HepG2 (cell line): Measurements from ENCODE around the gene DEFB125. TPM values are rescaled to one million over a fixed set of nuclear protein-coding genes. Genes with fewer than 3 reads are reported as not detected.

Experiments used
- ATRX ChIP-seq: sonication (generic); formaldehyde crosslinking; IDR thresholded peaks from 2 replicates; pipeline ENCODE4 v1.4.0; 2020; ENCODE audit warnings: missing genetic modification reagents, borderline replicate concordance
- BRCA1 ChIP-seq: sonication (generic); formaldehyde crosslinking; IDR thresholded peaks from 2 replicates; pipeline ENCODE4 v1.4.0; 2020; ENCODE audit warnings: missing genetic modification reagents
- CBFB ChIP-seq: sonication (generic); formaldehyde crosslinking; IDR thresholded peaks from 2 replicates; pipeline ENCODE4 v1.4.0; 2020; ENCODE audit warnings: missing genetic modification reagents
- CBX2 ChIP-seq, 2 experiments: fragments of 200-600 bp in 1 of 2; sonication (generic); formaldehyde crosslinking in 1 of 2; IDR thresholded peaks; 2 replicates each; pipeline versions ENCODE4 v1.7.0 to v1.8.1; 2018 to 2022; ENCODE audit warnings: low read depth in 2 of 2, low read length in 1 of 2, mild to moderate bottlenecking in 1 of 2, missing genetic modification reagents in 1 of 2
- ELF1 ChIP-seq: sonication (generic); formaldehyde crosslinking; IDR thresholded peaks from 2 replicates; pipeline ENCODE4 v1.4.0; 2020; ENCODE audit warnings: missing genetic modification reagents
- EP300 ChIP-seq, 3 experiments: sonication (generic) in 1 of 3; formaldehyde crosslinking in 1 of 3; IDR thresholded peaks; 2 replicates each; pipeline versions ENCODE4 v1.5.1 to v1.6.1; 2011 to 2020; ENCODE audit warnings: low read depth in 2 of 3, low read length in 2 of 3, borderline replicate concordance in 1 of 3, improper control_type of control experiment in 1 of 3, mild to moderate bottlenecking in 1 of 3, missing genetic modification reagents in 1 of 3, moderate library complexity in 1 of 3
- FOSL2 ChIP-seq: sonication (generic); formaldehyde crosslinking; IDR thresholded peaks from 2 replicates; pipeline ENCODE4 v1.4.0; 2020; ENCODE audit warnings: missing genetic modification reagents
- FOXA1 ChIP-seq, 2 experiments: fragments of 450-650 bp in 1 of 2; sonication (generic) in 1 of 2; formaldehyde crosslinking in 1 of 2; IDR thresholded peaks; 2 replicates each; pipeline versions ENCODE4 v1.4.0 to v1.6.1; 2016 to 2020; ENCODE audit warnings: missing genetic modification reagents in 1 of 2
- FOXO1 ChIP-seq: sonication (generic); formaldehyde crosslinking; IDR thresholded peaks from 2 replicates; pipeline ENCODE4 v1.4.0; 2020; ENCODE audit warnings: missing genetic modification reagents
- FOXP1 ChIP-seq, 2 experiments: fragments of 450-650 bp in 1 of 2; IDR thresholded peaks; 2 replicates each; pipeline ENCODE4 v1.6.1; 2017 to 2018; ENCODE audit warnings: antibody characterized with exemption in 1 of 2
- KAT2B ChIP-seq: fragments of 150-350 bp; IDR thresholded peaks from 2 replicates; pipeline ENCODE4 v1.6.1; 2014; ENCODE audit warnings: low read depth, low read length, borderline replicate concordance
- PITX1 ChIP-seq: sonication (generic); formaldehyde crosslinking; IDR thresholded peaks from 2 replicates; pipeline ENCODE4 v1.5.1; 2020; ENCODE audit warnings: mild to moderate bottlenecking, missing genetic modification reagents
- SOX5 ChIP-seq: IDR thresholded peaks from 2 replicates; pipeline ENCODE4 v1.6.1; 2016; ENCODE audit warnings: borderline replicate concordance
- SRSF9 ChIP-seq: fragments of 200-400 bp; formaldehyde crosslinking; IDR thresholded peaks from 2 replicates; pipeline ENCODE4 v1.6.1; 2018; ENCODE audit warnings: borderline replicate concordance, mild to moderate bottlenecking, low read depth, low read length; ENCODE audit not compliant: insufficient read depth, poor library complexity, severe bottlenecking
- TARDBP ChIP-seq: sonication (generic); formaldehyde crosslinking; IDR thresholded peaks from 2 replicates; pipeline ENCODE4 v1.8.0; 2022; ENCODE audit warnings: mild to moderate bottlenecking, missing genetic modification reagents
- THAP11 ChIP-seq: IDR thresholded peaks from 2 replicates; pipeline ENCODE4 v1.6.1; 2016; ENCODE audit warnings: missing biosample characterization, missing genetic modification reagents
- TRIM24 ChIP-seq: sonication (generic); formaldehyde crosslinking; IDR thresholded peaks from 2 replicates; pipeline ENCODE4 v1.8.0; 2022; ENCODE audit warnings: mild to moderate bottlenecking, missing genetic modification reagents
- U2AF2 ChIP-seq: fragments of 200-400 bp; formaldehyde crosslinking; IDR thresholded peaks from 2 replicates; pipeline ENCODE4 v1.6.1; 2017; ENCODE audit warnings: low read depth, mild to moderate bottlenecking, low read length
- ZMAT3 ChIP-seq: sonication (generic); formaldehyde crosslinking; conservative IDR thresholded peaks from 2 replicates; pipeline ENCODE4 v1.7.0; 2021; ENCODE audit warnings: missing genetic modification reagents
- ZMYM4 ChIP-seq: sonication (generic); formaldehyde crosslinking; IDR thresholded peaks from 2 replicates; pipeline ENCODE4 v1.8.1; 2023; ENCODE audit warnings: mild to moderate bottlenecking, missing genetic modification reagents
- ZNF205 ChIP-seq: IDR thresholded peaks from 2 replicates; pipeline ENCODE4 v1.6.1; 2018; ENCODE audit warnings: missing biosample characterization, missing genetic modification reagents
- ZNF263 ChIP-seq: sonication (generic); formaldehyde crosslinking; IDR thresholded peaks from 2 replicates; pipeline ENCODE4 v1.4.0; 2020; ENCODE audit warnings: missing genetic modification reagents
- ZNF335 ChIP-seq: sonication (generic); formaldehyde crosslinking; IDR thresholded peaks from 2 replicates; pipeline ENCODE4 v1.4.0; 2020; ENCODE audit warnings: missing genetic modification reagents
- ZNF430 ChIP-seq: sonication (generic); formaldehyde crosslinking; IDR thresholded peaks from 2 replicates; pipeline ENCODE4 v1.9.0; 2021; ENCODE audit warnings: mild to moderate bottlenecking, missing genetic modification reagents
- ZNF550 ChIP-seq: sonication (generic); formaldehyde crosslinking; IDR thresholded peaks from 2 replicates; pipeline ENCODE4 v1.4.0; 2020; ENCODE audit warnings: mild to moderate bottlenecking, missing genetic modification reagents, borderline replicate concordance
- ZNF589 ChIP-seq: sonication (generic); formaldehyde crosslinking; conservative IDR thresholded peaks from 2 replicates; pipeline ENCODE4 v1.8.0; 2022; ENCODE audit warnings: mild to moderate bottlenecking, moderate library complexity, missing genetic modification reagents
- ZNF619 ChIP-seq: sonication (generic); formaldehyde crosslinking; IDR thresholded peaks from 2 replicates; pipeline ENCODE4 v1.4.0; 2020; ENCODE audit warnings: mild to moderate bottlenecking, missing genetic modification reagents
- ZNF788 ChIP-seq: sonication (generic); formaldehyde crosslinking; IDR thresholded peaks from 2 replicates; pipeline ENCODE4 v1.5.0; 2020; ENCODE audit warnings: mild to moderate bottlenecking, missing genetic modification reagents, borderline replicate concordance
- ZNF891 ChIP-seq: sonication (generic); formaldehyde crosslinking; IDR thresholded peaks from 2 replicates; pipeline ENCODE4 v1.5.0; 2020; ENCODE audit warnings: mild to moderate bottlenecking, missing genetic modification reagents
- polyA plus RNA-seq, 8 experiments: library from polyadenylated mRNA; depleted of rRNA in 3 of 8; stranded (reverse) in 7 of 8; unstranded in 1 of 8; fragments of >200 nt; fragmentation: Illumina TruSeq in 4 of 8; extraction: Trizol in 4 of 8; gene quantifications; 2 replicates each; pipeline versions ENCODE4 v1.2.1 to v1.2.3, GENCODE V29; 2011 to 2016; ENCODE audit warnings: low read depth in 4 of 8, missing spikeins in 1 of 8, mixed read lengths in 1 of 8; ENCODE audit not compliant: insufficient read depth in 1 of 8
- total RNA-seq, 5 experiments: library from RNA; depleted of rRNA; stranded (reverse); fragments of >200 nt; fragmentation: Illumina TruSeq; extraction: Trizol; gene quantifications; 2 replicates each; pipeline ENCODE4 v1.2.3, GENCODE V29; 2016; ENCODE audit warnings: low read depth in 1 of 5
- TF ChIP-seq, protein P1 (sequence below): sonication (generic); formaldehyde crosslinking; IDR thresholded peaks from 2 replicates; pipeline ENCODE4 v1.5.0; 2020; ENCODE audit warnings: missing genetic modification reagents

DEFB125 gene
- total and polyA plus RNA-seq, 2 of the 13 experiments (the other 11 are each of a cell fraction or from before 2014, with no cell fraction given), result not detected

DNA sequence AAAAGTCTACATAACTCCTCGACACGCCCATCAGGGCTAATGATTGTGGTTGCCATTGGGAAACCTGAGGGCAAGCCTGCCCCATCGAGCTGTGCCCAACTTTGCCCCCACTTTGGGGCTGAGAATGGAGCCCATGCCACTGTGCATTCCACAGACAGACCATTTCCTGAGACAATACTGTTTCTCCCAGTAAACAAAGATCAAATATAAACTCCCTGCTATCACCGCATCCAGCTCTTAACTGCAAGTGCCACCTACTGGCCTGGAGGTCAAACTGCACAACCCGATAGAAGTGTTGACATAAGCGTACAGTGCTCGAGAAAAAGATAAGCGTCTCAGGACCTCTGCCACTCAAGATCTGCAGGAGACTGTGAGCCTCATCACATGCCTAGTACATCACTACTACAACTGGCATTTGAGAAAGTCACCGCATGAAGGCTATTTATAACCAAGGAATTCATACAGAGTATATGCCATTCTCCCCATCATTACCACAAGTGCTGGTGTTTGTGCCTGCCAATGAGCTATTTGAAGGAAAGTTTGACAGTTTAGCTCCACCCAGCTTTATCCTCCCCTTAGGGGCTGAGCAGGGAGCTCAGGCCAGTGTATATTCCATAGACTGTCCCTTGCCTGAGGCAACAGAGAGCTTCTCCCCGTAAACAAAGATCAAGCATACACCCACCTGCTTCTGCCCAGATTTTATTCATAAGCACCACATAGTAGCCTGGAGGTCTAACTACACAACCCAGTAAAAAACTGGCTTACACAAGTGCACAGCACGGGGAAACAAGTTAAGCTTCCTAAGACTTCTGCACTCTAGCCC, 50.4 kb downstream of the DEFB125 start (continued):
- TF ChIP-seq CBFB (CRISPR knock-in tag) (0 out of 2 replicates have a peak, but pooled peaks have one; percentile 34), ZNF550 (CRISPR knock-in tag) (0 out of 2 replicates have a peak, but pooled peaks have one; percentile 19), EP300 (IDR thresholded peaks at IDR 0.05; ENCODE audit: low read depth in 2 of 2, low read length in 2 of 2) (no peak; a peak in 1 of 4 replicates), EP300 (CRISPR knock-in tag; IDR thresholded peaks at IDR 0.05; ENCODE audit: borderline replicate concordance) (0 out of 2 replicates have a peak, but pooled peaks have one; percentile 30), SOX5 (CRISPR knock-in tag) (peak; percentile 37; the same call in 1 of the 2 replicates), ZNF589 (CRISPR knock-in tag) (no peak), TRIM24 (CRISPR knock-in tag) (0 out of 2 replicates have a peak, but pooled peaks have one; percentile 36), FOXP1 (IDR thresholded peaks at IDR 0.05) (no peak), FOXP1 (CRISPR knock-in tag; IDR thresholded peaks at IDR 0.05) (peak; percentile 4; the same call in 1 of the 2 replicates), SRSF9 (no peak), TARDBP (peak; percentile 66; the same call in 1 of the 2 replicates), THAP11 (CRISPR knock-in tag) (peak; percentile 63), ZNF335 (CRISPR knock-in tag) (no peak), ATRX (CRISPR knock-in tag) (no peak), ZNF263 (CRISPR knock-in tag) (no peak), ZNF788 (CRISPR knock-in tag) (peak; percentile 33; the same call in 1 of the 2 replicates), FOXO1 (CRISPR knock-in tag) (peak; percentile 53; the same call in 1 of the 2 replicates), ZNF205 (0 out of 2 replicates have a peak, but pooled peaks have one; percentile 39), FOSL2 (CRISPR knock-in tag) (no peak), ZMYM4 (CRISPR knock-in tag) (peak; percentile 100), ELF1 (CRISPR knock-in tag) (peak; percentile 39; the same call in 1 of the 2 replicates), U2AF2 (no peak), PITX1 (CRISPR knock-in tag) (peak; percentile 35; the same call in 1 of the 2 replicates), BRCA1 (CRISPR knock-in tag) (peak; percentile 86; the same call in 1 of the 2 replicates), FOXA1 (IDR thresholded peaks at IDR 0.05) (no peak), FOXA1 (CRISPR knock-in tag; IDR thresholded peaks at IDR 0.05) (peak; percentile 96), ZNF430 (CRISPR knock-in tag) (0 out of 2 replicates have a peak, but pooled peaks have one; percentile 9), ZNF891 (peak; percentile 70; the same call in 1 of the 2 replicates), CBX2 (IDR thresholded peaks at IDR 0.05; ENCODE audit: low read depth, low read length) (no peak), CBX2 (CRISPR knock-in tag; IDR thresholded peaks at IDR 0.05; ENCODE audit: low read depth) (no peak), ZNF619 (0 out of 2 replicates have a peak, but pooled peaks have one; percentile 45), KAT2B (no peak), ZMAT3 (CRISPR knock-in tag) (peak; percentile 38; the same call in 1 of the 2 replicates)
- TF ChIP-seq, protein P1, sequence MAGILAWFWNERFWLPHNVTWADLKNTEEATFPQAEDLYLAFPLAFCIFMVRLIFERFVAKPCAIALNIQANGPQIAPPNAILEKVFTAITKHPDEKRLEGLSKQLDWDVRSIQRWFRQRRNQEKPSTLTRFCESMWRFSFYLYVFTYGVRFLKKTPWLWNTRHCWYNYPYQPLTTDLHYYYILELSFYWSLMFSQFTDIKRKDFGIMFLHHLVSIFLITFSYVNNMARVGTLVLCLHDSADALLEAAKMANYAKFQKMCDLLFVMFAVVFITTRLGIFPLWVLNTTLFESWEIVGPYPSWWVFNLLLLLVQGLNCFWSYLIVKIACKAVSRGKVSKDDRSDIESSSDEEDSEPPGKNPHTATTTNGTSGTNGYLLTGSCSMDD, result no peak
